Pancreas (tissue), 10 donors: Measurements from ENCODE around the gene SLC27A5. TPM values are rescaled to one million over a fixed set of nuclear protein-coding genes. Genes with fewer than 3 reads are reported as not detected.
A peak's percentile ranks its signal among the peaks of the same experiment; 100 is the strongest.

Experiments
- ATAC-seq, 4 donors: fragments of 200-7000 bp; cut with Tn5 transposase; one replicate each; pipeline versions ENCODE4 v1.8.0 to v1.9.1; 2020; ENCODE audit warnings: mild to moderate bottlenecking in 4 of 4, moderate library complexity in 4 of 4
- DNase-seq, 6 donors: peaks; one replicate each; pipeline ENCODE4 v3.0.0-alpha.2; 2020
- FAIRE-seq: peaks from 2 replicates; lab custom pipeline; 2012; peaks lifted over from hg19 to GRCh38; lab: Jason Lieb, UNC
- H3K27ac ChIP-seq, 4 donors: fragments of 200-600 bp; sonication (generic); 1 replicate in 3 of 4; 2 replicates in 1 of 4; pipeline versions ENCODE4 v1.5.0 to v1.8.0; 2020
- H3K27me3 ChIP-seq, 4 donors: fragments of 200-600 bp; one replicate each; pipeline ENCODE4 v1.8.0; 2021
- H3K36me3 ChIP-seq, 3 donors: fragments of 200-600 bp; sonication (generic) in 1 of 3; one replicate each; pipeline versions ENCODE4 v1.5.0 to v1.8.0; 2020 to 2021
- H3K4me1 ChIP-seq, 3 donors: fragments of 200-600 bp; one replicate each; pipeline ENCODE4 v1.8.0; 2021
- H3K4me3 ChIP-seq, 4 donors: fragments of 200-600 bp; sonication (generic) in 2 of 4; one replicate each; pipeline versions ENCODE4 v1.5.0 to v1.8.0; 2020 to 2021
- H3K9me3 ChIP-seq, 4 donors: fragments of 200-600 bp; one replicate each; pipeline ENCODE4 v1.8.0; 2021
- CTCF ChIP-seq, 4 donors: fragments of 200-600 bp; sonication (generic) in 3 of 4; IDR thresholded peaks; one replicate each; pipeline versions ENCODE4 v1.5.0 to v1.8.0; 2021; ENCODE audit warnings: antibody characterized with exemption in 4 of 4
- WGBS, 2 donors: extraction: QIAGEN DNeasy Blood & Tissue Kit; methylation state at CpG; one replicate each; pipeline ENCODE4 v1.1.7; 2013; 5-methylcytosine and 5-hydroxymethylcytosine counted together
- intact Hi-C, 3 donors: fragments of 100-400 bp; cut with DNase I; formaldehyde crosslinking; loops; one replicate each; pipeline versions ENCODE4 v1.11.1 to v1.14.2; 2022
- polyA plus RNA-seq, 2 donors: library from polyadenylated mRNA; stranded (reverse); fragments of 200-250 nt; gene quantifications; one replicate each; pipeline ENCODE4 v1.2.3, GENCODE V29; 2013
- total RNA-seq, 6 donors: library from RNA; stranded (reverse); fragmentation: NEBNext Ultra II Directional in 4 of 6; extraction: Animal tissue kit (Norgen Biotek cat#: 25700) in 4 of 6; gene quantifications; one replicate each; pipeline versions ENCODE4 v1.2.1 to v1.2.4, GENCODE V29; 2021 to 2023
- donor health status: healthy with polysubstance abuse.
- donor health status: DM: no; HTN: no; CAD: no; lungs with moderate emphysema.
- donor health status: DM: no; HTN: no; CAD: no.
- donor health status: control.
- donor health status: control.
- donor health status: Bipolar disorder and iron deficiency.
- donor health status: DM: yes; HTN: yes; CAD: no.
- donor health status: DM: no; HTN: no; CAD: no.
- donor health status: DM: no; HTN: no; CAD: no.
- donor health status: DM: yes; HTN: yes; CAD: no.

SLC27A5 gene
- total and polyA plus RNA-seq, 8 donors: 3.0 to 15.6 (median 6.1) TPM

- no peaks in the 10 kb centered on the region for H3K9me3 ChIP-seq
- no peak for TF ChIP-seq CTCF (IDR thresholded peaks at IDR 0.05)
- no peak overlapping the region for H3K27ac ChIP-seq
- ATAC-seq: no peak
- intact Hi-C loops: no loop called here
- no peaks in the 10 kb centered on the region for H3K27me3 ChIP-seq
- H3K4me1 ChIP-seq: no peaks in the 10 kb centered on the region
- no peak for DNase-seq
- H3K4me3 ChIP-seq: no peak overlapping the region
- no peak for FAIRE-seq
- no peaks in the 10 kb centered on the region for H3K36me3 ChIP-seq
- 54 to 66% methylated on average over 3 of the region's 3 CpGs for WGBS, 2 donors
Measured at GRCh38 chr19:58529405-58529804, 17.6 kb upstream of the SLC27A5 start.

GRCh38 chr19:58522709-58523108 is 10.9 kb upstream of the SLC27A5 start:
- no peak overlapping the region for H3K4me3 ChIP-seq
- no peak overlapping the region for H3K27ac ChIP-seq
- no peaks in the 10 kb centered on the region for H3K36me3 ChIP-seq
- WGBS, 2 donors: 65 to 87% methylated on average over 3 of the region's 3 CpGs
- H3K4me1 ChIP-seq: peaks cover 6 to 14% (median 11%) of the 10 kb centered on the region in 3 donors
- intact Hi-C loops: no loop called here
- no peak for TF ChIP-seq CTCF (IDR thresholded peaks at IDR 0.05)
- FAIRE-seq (no peak), DNase-seq (no peak), ATAC-seq (no peak)
- H3K9me3 ChIP-seq: no peaks in the 10 kb centered on the region
- H3K27me3 ChIP-seq: no peaks in the 10 kb centered on the region

GRCh38 chr19:58521651-58522050 is 9.9 kb upstream of the SLC27A5 start:
- Histone ChIP-seq H3K27ac (no peak overlapping the region), H3K36me3 (peaks cover 0 to 7% (median 0%) of the 10 kb centered on the region in 3 donors), H3K4me1 (peaks cover 6 to 14% (median 13%) of the 10 kb centered on the region in 3 donors), H3K27me3 (no peaks in the 10 kb centered on the region), H3K4me3 (no peak overlapping the region), H3K9me3 (no peaks in the 10 kb centered on the region)
- FAIRE-seq: no peak
- no peak for ATAC-seq
- intact Hi-C loops: no loop called here
- WGBS, 2 donors: 63 to 68% methylated on average over 4 of the region's 4 CpGs
- DNase-seq: no peak
- no peak for TF ChIP-seq CTCF (IDR thresholded peaks at IDR 0.05)

- 2 to 5% methylated on average over 7 of the region's 7 CpGs for WGBS, 2 donors
- no peak for TF ChIP-seq CTCF (IDR thresholded peaks at IDR 0.05)
- intact Hi-C loops: no loop called here
- Histone ChIP-seq H3K4me3 (peak overlapping the region; percentile 55 to 94 (median 84)), H3K9me3 (no peaks in the 10 kb centered on the region), H3K27me3 (no peaks in the 10 kb centered on the region), H3K27ac (peak overlapping the region; percentile 86 to 93 (median 90)), H3K36me3 (peaks cover 0 to 8% (median 0%) of the 10 kb centered on the region in 3 donors), H3K4me1 (peaks cover 6 to 14% (median 13%) of the 10 kb centered on the region in 3 donors)
- FAIRE-seq (no peak), DNase-seq (no peak), ATAC-seq (no peak)
Measured at GRCh38 chr19:58520257-58520599, 8.4 kb upstream of the SLC27A5 start.

- peaks cover 6 to 14% (median 13%) of the 10 kb centered on the region in 3 donors for H3K4me1 ChIP-seq
- FAIRE-seq (no peak), DNase-seq (peak; percentile 90 to 97 (median 94)), ATAC-seq (peak; percentile 87 to 92 (median 88))
- H3K9me3 ChIP-seq: no peaks in the 10 kb centered on the region
- peak in 3 of 4 donors; percentile 34 to 44 (median 40) for TF ChIP-seq CTCF (IDR thresholded peaks at IDR 0.05)
- H3K4me3 ChIP-seq: peak within 1 kb of the TSS; percentile 55 to 94 (median 84)
- H3K27me3 ChIP-seq: no peaks in the 10 kb centered on the region
- peaks cover 0 to 8% (median 0%) of the 10 kb centered on the region in 3 donors for H3K36me3 ChIP-seq
- peak within 1 kb of the TSS; percentile 86 to 93 (median 90) for H3K27ac ChIP-seq
- intact Hi-C loops: no loop called here
- 1% methylated on average over 87 of the region's 87 CpGs for WGBS, 2 donors
Measured at GRCh38 chr19:58519355-58520256, 7.8 kb upstream of the SLC27A5 start, which contains the start of gene ZBTB45. ZBTB45 (minus strand) TSS chr19:58519810; CDS start chr19:58517673, 2,137 bp downstream.
